ENCODE measurements around the gene NEUROD1.

DNA sequence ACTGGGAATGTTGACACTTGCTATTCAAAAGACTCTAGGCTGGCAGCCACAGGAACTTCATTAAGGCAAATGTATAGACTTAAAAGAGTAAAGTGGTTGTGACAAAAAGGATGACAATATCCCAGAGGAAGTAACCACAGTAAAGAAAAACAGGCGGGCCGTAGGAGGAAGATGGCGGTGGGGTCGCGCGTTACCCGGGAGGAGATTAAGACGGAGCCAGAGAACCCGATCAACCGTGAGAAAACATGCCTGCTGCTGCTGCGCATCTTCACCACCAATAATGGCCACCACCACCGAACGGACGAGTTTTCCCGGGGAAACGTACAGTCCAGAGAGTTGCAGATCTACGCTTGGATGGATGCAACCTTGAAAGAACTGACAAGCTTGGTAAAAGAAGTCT is 14.0 kb upstream of the NEUROD1 start:
- TF ChIP-seq, protein P1, sequence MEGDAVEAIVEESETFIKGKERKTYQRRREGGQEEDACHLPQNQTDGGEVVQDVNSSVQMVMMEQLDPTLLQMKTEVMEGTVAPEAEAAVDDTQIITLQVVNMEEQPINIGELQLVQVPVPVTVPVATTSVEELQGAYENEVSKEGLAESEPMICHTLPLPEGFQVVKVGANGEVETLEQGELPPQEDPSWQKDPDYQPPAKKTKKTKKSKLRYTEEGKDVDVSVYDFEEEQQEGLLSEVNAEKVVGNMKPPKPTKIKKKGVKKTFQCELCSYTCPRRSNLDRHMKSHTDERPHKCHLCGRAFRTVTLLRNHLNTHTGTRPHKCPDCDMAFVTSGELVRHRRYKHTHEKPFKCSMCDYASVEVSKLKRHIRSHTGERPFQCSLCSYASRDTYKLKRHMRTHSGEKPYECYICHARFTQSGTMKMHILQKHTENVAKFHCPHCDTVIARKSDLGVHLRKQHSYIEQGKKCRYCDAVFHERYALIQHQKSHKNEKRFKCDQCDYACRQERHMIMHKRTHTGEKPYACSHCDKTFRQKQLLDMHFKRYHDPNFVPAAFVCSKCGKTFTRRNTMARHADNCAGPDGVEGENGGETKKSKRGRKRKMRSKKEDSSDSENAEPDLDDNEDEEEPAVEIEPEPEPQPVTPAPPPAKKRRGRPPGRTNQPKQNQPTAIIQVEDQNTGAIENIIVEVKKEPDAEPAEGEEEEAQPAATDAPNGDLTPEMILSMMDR (IDR thresholded peaks at IDR 0.05; ENCODE audit: poor library complexity), result no peak
- TF ChIP-seq EZH2 (IDR thresholded peaks at IDR 0.05; ENCODE audit: borderline replicate concordance) (no peak), EZH2phosphoT487 (IDR thresholded peaks at IDR 0.05; ENCODE audit: low read depth, severe bottlenecking, unreplicated experiment) (no peak)
